Stomach (tissue), 9 donors: ENCODE results near the gene SEMA3A. TPM values are rescaled to one million over a fixed set of nuclear protein-coding genes. Genes with fewer than 3 reads are reported as not detected.
"Not testable (repeated sequence)": the region's sequence is repeated elsewhere in the genome, so short reads cannot be mapped to it uniquely, and the experiment has no call there.

Source experiments
- DNase-seq, 2 donors: peaks; one replicate each; pipeline versions ENCODE4 v3.0.0 to v3.0.0-alpha.2; 2013 to 2019
- H3K27ac ChIP-seq, 5 donors: fragments of 200-600 bp in 4 of 5; sonication (generic) in 4 of 5; one replicate each; pipeline ENCODE4 v1.5.1; 2013 to 2019; ENCODE audit warnings: mild to moderate bottlenecking in 1 of 5, moderate library complexity in 1 of 5
- H3K27me3 ChIP-seq, 3 donors: fragments of 200-600 bp; sonication (generic); one replicate each; pipeline ENCODE4 v1.5.1; 2017 to 2019; ENCODE audit warnings: mixed run types in 1 of 3
- H3K36me3 ChIP-seq, 4 donors: fragments of 200-600 bp; sonication (generic); 1 replicate in 3 of 4; 2 replicates in 1 of 4; pipeline ENCODE4 v1.5.1; 2016 to 2019
- H3K4me1 ChIP-seq, 4 donors: fragments of 200-600 bp; sonication (generic); one replicate each; pipeline ENCODE4 v1.5.1; 2016 to 2019
- H3K4me3 ChIP-seq, 4 donors: fragments of 200-600 bp; sonication (generic) in 3 of 4; one replicate each; pipeline ENCODE4 v1.5.1; 2016 to 2019; ENCODE audit warnings: mild to moderate bottlenecking in 1 of 4
- H3K9me3 ChIP-seq, 4 donors: fragments of 200-600 bp; sonication (generic); one replicate each; pipeline ENCODE4 v1.5.1; 2016 to 2019
- EP300 ChIP-seq: sonication (generic); formaldehyde crosslinking; IDR thresholded peaks from one replicate; pipeline ENCODE4 v1.6.1; 2017; ENCODE audit warnings: antibody characterized with exemption
- POLR2A ChIP-seq, 4 donors: fragments of 450-650 bp; IDR thresholded peaks; one replicate each; pipeline ENCODE4 v1.6.1; 2016; ENCODE audit warnings: antibody characterized with exemption in 4 of 4, control low read depth in 2 of 4, mild to moderate bottlenecking in 1 of 4, moderate library complexity in 1 of 4
- POLR2AphosphoS5 ChIP-seq, 3 donors: sonication (generic); formaldehyde crosslinking; IDR thresholded peaks; one replicate each; pipeline ENCODE4 v1.6.1; 2016; ENCODE audit warnings: antibody characterized with exemption in 3 of 3
- WGBS, 5 donors: extraction: QIAGEN DNeasy Blood & Tissue Kit in 3 of 5; methylation state at CpG; one replicate each; pipeline versions ENCODE4 v1.1.5 to v1.1.7; 2013 to 2018; 5-methylcytosine and 5-hydroxymethylcytosine counted together
- intact Hi-C: fragments of 100-400 bp; cut with DNase I; formaldehyde crosslinking; loops from one replicate; pipeline ENCODE4 v1.15.1; 2023; ENCODE audit warnings: low total_unique reads
- polyA plus RNA-seq, 3 donors: library from polyadenylated mRNA; stranded (reverse); fragments of 200-250 nt; gene quantifications; one replicate each; pipeline ENCODE4 v1.2.3, GENCODE V29; 2013
- total RNA-seq, 5 donors: library from RNA; depleted of rRNA; stranded (reverse); fragments of >200 nt; gene quantifications; one replicate each; pipeline versions ENCODE4 v1.1.0 to v1.2.3, GENCODE V29; 2014 to 2016
- TF ChIP-seq, protein P1 (sequence below), 7 experiments: fragments of 450-650 bp in 4 of 7; fragments of 200-600 bp in 3 of 7; sonication (generic) in 3 of 7; IDR thresholded peaks; one replicate each; pipeline ENCODE4 v1.5.1; 2016 to 2019; ENCODE audit warnings: antibody characterized with exemption in 7 of 7, control low read depth in 2 of 7, mild to moderate bottlenecking in 1 of 7
- donor health status: healthy with polysubstance abuse.
- donor health status: Bipolar disorder and iron deficiency.
- donor health status: healthy.

The SEMA3A gene
- total and polyA plus RNA-seq, 8 donors: 0.31 to 34.8 (median 2.8) TPM

DNA sequence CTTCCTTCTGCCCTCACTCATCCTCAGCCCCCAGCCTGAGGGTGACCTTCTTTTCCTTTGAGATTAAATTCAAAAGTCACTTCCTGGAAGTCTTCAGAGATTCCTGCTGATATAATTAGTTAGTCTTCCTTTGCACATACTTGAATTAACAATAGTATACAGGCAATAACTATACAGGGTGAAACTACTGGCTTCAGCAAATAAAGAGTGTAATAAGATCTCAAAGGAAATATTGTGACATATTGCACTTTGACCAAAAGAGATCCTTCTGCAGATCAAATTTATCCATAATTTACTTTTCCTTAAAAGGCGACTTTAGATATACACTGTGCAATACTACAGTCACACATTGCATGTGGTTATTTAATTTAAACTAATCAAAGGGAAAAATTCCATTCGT lies 123.8 kb downstream of the SEMA3A start:
- TF ChIP-seq, protein P1, sequence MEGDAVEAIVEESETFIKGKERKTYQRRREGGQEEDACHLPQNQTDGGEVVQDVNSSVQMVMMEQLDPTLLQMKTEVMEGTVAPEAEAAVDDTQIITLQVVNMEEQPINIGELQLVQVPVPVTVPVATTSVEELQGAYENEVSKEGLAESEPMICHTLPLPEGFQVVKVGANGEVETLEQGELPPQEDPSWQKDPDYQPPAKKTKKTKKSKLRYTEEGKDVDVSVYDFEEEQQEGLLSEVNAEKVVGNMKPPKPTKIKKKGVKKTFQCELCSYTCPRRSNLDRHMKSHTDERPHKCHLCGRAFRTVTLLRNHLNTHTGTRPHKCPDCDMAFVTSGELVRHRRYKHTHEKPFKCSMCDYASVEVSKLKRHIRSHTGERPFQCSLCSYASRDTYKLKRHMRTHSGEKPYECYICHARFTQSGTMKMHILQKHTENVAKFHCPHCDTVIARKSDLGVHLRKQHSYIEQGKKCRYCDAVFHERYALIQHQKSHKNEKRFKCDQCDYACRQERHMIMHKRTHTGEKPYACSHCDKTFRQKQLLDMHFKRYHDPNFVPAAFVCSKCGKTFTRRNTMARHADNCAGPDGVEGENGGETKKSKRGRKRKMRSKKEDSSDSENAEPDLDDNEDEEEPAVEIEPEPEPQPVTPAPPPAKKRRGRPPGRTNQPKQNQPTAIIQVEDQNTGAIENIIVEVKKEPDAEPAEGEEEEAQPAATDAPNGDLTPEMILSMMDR (IDR thresholded peaks at IDR 0.05): no peak
- no peak for TF ChIP-seq POLR2A (IDR thresholded peaks at IDR 0.05)
- TF ChIP-seq POLR2AphosphoS5 (IDR thresholded peaks at IDR 0.05): no peak
- TF ChIP-seq EP300: no peak
- Histone ChIP-seq H3K27me3 (no peaks in the 10 kb centered on the region), H3K4me1 (no peaks in the 10 kb centered on the region), H3K27ac (no peak overlapping the region), H3K36me3 (no peaks in the 10 kb centered on the region), H3K4me3 (no peak overlapping the region), H3K9me3 (no peaks in the 10 kb centered on the region)
- no peak for DNase-seq
- WGBS, 5 donors: 61 to 85% (median 75%) methylated on average over 2 of the region's 2 CpGs
- intact Hi-C loops: no loop called here

DNA sequence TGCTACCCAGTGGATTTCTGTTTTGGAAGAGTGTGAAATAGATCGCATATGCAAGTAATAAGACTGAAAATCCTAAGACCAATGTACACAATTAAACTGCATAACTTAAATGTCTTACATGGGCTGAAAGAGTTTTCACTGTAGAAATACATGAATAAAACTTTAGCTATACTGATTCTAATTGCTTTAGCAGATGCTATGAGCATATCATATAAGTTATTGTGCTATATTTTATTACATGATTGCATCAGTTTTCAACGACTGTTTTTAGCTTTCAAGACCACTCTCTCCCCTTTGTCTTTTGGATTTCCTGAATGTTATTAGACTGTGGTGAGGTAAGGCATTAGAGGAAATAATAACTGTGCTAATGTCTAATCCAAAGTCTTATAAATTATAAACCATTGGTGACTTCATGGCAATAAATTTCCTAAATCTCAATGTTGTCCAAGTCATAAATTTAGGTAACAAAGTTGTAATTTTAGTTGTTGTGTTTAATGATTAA lies 124.5 kb downstream of the SEMA3A start:
- Histone ChIP-seq H3K27me3 (no peaks in the 10 kb centered on the region), H3K9me3 (no peaks in the 10 kb centered on the region), H3K36me3 (no peaks in the 10 kb centered on the region), H3K27ac (no peak overlapping the region), H3K4me1 (no peaks in the 10 kb centered on the region), H3K4me3 (no peak overlapping the region)
- no peak for TF ChIP-seq POLR2AphosphoS5 (IDR thresholded peaks at IDR 0.05)
- TF ChIP-seq, protein P1 (IDR thresholded peaks at IDR 0.05): no peak
- TF ChIP-seq POLR2A (IDR thresholded peaks at IDR 0.05): no peak
- TF ChIP-seq EP300: no peak
- 60 to 79% (median 67%) methylated on average over 2 of the region's 2 CpGs for WGBS, 5 donors
- intact Hi-C loops: no loop called here
- no peak for DNase-seq

- intact Hi-C loops: no loop called here
- TF ChIP-seq EP300 (no peak), POLR2A (IDR thresholded peaks at IDR 0.05) (no peak), POLR2AphosphoS5 (IDR thresholded peaks at IDR 0.05) (no peak)
- TF ChIP-seq, protein P1 (IDR thresholded peaks at IDR 0.05): no peak
- WGBS, 5 donors: 17 to 42% (median 35%) methylated on average over 1 of the region's 1 CpG
- Histone ChIP-seq H3K4me1 (no peaks in the 10 kb centered on the region), H3K4me3 (no peak overlapping the region), H3K36me3 (no peaks in the 10 kb centered on the region), H3K27ac (no peak overlapping the region), H3K27me3 (no peaks in the 10 kb centered on the region), H3K9me3 (no peaks in the 10 kb centered on the region)
- DNase-seq: no peak
Observed at GRCh38 chr7:84069033-84069432, 125.6 kb downstream of the SEMA3A start.

GRCh38 chr7:84062489-84062901 lies 132.1 kb downstream of the SEMA3A start:
- H3K36me3 ChIP-seq, intact Hi-C loops, H3K4me3 ChIP-seq, H3K9me3 ChIP-seq, H3K27me3 ChIP-seq, DNase-seq, H3K27ac ChIP-seq: not testable (repeated sequence)
- 93 to 98% (median 96%) methylated on average over 21 to 28 of the region's 28 CpGs for WGBS, 5 donors
- peaks cover 0 to 10% (median 2%) of the 10 kb centered on the region in 4 donors for H3K4me1 ChIP-seq

- no peak overlapping the region for H3K27ac ChIP-seq
- 22 to 30% (median 26%) methylated on average over 4 of the region's 4 CpGs for WGBS, 5 donors
Observed at GRCh38 chr7:84060760-84061261, 133.8 kb downstream of the SEMA3A start.

More at GRCh38 chr7:84060760-84061261, 133.8 kb downstream of the SEMA3A start:
- no peak for DNase-seq
- Histone ChIP-seq H3K4me1 (peaks cover 0 to 10% (median 2%) of the 10 kb centered on the region in 4 donors), H3K36me3 (no peaks in the 10 kb centered on the region), H3K9me3 (no peaks in the 10 kb centered on the region), H3K4me3 (no peak overlapping the region), H3K27me3 (no peaks in the 10 kb centered on the region)
- TF ChIP-seq POLR2A (IDR thresholded peaks at IDR 0.05) (no peak), POLR2AphosphoS5 (IDR thresholded peaks at IDR 0.05) (no peak), EP300 (no peak)
- TF ChIP-seq, protein P1 (IDR thresholded peaks at IDR 0.05): no peak
- intact Hi-C loops: no loop called here
